ENCODE measurements around the gene ASB12. TPM values are rescaled to one million over a fixed set of nuclear protein-coding genes. Genes with fewer than 3 reads are reported as not detected.

ASB12 gene
- total RNA-seq, 4 donors from 2014 or later, result 0.38 TPM; not detected in 3

DNA sequence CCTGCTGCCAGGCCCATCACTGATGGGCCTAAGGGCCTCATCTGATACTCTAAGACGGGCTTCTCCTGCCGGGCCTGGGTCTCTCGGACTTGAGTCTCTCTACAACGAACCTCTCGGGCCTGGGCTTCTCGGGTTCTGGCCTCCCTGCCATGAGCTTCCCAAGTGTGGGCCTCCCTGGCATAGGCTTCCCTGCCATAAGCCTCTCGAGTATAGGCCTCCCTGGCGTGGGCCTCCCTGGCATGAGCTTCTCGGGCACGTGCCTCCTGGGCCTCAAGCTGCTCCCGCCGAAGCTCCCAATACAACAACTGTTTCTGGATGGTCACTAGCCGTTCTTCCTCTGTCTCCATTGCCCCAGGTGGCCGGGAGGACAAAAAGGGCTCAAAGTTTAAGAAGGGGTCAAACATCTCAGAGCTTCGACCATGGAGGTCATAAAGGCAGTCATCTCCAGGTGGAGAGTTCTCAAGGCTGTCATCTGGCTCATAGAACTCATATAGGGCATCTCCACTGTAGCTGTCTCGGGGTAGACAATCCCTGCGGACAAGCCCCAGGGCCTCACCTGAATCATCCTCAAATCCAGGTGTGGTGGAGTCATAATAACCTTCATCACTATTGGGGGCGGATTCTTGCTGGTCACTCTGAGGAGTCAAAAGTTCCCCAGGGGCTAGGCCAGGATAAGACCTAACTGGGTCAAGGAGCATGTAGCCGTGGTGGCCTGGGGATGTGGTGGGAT is 39.0 kb downstream of the ASB12 start:
- peaks cover 16% of the 10 kb centered on the region for H3K36me3 ChIP-seq
- H3K4me3 ChIP-seq, result no peak overlapping the region
- DNase-seq (ENCODE audit: low spot score in 2 of 2), result no peak
- TF ChIP-seq POLR2A (IDR thresholded peaks at IDR 0.05) (no peak), EP300 (IDR thresholded peaks at IDR 0.05) (no peak)
- TF ChIP-seq, protein P1, sequence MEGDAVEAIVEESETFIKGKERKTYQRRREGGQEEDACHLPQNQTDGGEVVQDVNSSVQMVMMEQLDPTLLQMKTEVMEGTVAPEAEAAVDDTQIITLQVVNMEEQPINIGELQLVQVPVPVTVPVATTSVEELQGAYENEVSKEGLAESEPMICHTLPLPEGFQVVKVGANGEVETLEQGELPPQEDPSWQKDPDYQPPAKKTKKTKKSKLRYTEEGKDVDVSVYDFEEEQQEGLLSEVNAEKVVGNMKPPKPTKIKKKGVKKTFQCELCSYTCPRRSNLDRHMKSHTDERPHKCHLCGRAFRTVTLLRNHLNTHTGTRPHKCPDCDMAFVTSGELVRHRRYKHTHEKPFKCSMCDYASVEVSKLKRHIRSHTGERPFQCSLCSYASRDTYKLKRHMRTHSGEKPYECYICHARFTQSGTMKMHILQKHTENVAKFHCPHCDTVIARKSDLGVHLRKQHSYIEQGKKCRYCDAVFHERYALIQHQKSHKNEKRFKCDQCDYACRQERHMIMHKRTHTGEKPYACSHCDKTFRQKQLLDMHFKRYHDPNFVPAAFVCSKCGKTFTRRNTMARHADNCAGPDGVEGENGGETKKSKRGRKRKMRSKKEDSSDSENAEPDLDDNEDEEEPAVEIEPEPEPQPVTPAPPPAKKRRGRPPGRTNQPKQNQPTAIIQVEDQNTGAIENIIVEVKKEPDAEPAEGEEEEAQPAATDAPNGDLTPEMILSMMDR (IDR thresholded peaks at IDR 0.05), result no peak
- H3K27me3 ChIP-seq, result no peaks in the 10 kb centered on the region
- H3K27ac ChIP-seq, result no peak overlapping the region
- no peaks in the 10 kb centered on the region for H3K4me1 ChIP-seq
- no peaks in the 10 kb centered on the region for H3K9me3 ChIP-seq
- 92% methylated on average over 18 of the region's 19 CpGs for WGBS

DNA sequence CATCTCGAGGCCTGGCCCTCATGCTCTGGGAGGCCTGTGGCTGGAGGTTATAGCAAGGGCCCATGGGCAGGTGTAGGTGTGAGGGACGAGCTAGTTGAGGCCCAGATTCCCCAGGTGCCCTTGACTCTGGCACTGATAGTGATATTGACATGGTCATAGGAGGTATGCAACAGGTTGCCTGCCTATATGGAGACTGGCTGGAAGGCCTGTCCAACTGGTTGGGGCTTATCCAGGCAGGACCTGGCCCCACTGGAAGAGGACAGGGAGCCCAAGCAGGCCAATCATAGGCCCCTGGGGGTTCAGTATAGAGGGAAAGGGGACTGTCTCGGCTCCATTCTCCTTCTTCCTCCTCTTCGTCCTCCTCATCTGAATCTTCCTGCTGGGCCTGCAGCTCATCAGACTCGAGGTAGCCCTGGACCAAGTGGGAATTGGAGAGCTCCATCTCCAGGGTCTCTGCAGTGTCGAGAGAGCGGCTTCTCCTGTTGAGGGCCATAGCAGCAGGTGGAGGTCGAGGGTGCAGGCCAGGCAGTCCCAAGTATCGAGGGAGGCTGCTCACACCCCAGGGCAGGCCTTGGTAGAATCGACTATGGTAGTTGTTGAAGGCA is 40.2 kb downstream of the ASB12 start:
- Histone ChIP-seq H3K27me3 (no peaks in the 10 kb centered on the region), H3K9me3 (no peaks in the 10 kb centered on the region), H3K27ac (no peak overlapping the region), H3K36me3 (peaks cover 16% of the 10 kb centered on the region), H3K4me1 (no peaks in the 10 kb centered on the region), H3K4me3 (no peak overlapping the region)
- TF ChIP-seq, protein P1 (IDR thresholded peaks at IDR 0.05), result no peak
- no peak for TF ChIP-seq POLR2A (IDR thresholded peaks at IDR 0.05)
- TF ChIP-seq EP300 (IDR thresholded peaks at IDR 0.05), result no peak
- no peak for TF ChIP-seq POLR2AphosphoS5 (IDR thresholded peaks at IDR 0.05)
- DNase-seq (ENCODE audit: low spot score in 2 of 2), result no peak
- WGBS, result 72% methylated on average over 8 of the region's 10 CpGs

DNA sequence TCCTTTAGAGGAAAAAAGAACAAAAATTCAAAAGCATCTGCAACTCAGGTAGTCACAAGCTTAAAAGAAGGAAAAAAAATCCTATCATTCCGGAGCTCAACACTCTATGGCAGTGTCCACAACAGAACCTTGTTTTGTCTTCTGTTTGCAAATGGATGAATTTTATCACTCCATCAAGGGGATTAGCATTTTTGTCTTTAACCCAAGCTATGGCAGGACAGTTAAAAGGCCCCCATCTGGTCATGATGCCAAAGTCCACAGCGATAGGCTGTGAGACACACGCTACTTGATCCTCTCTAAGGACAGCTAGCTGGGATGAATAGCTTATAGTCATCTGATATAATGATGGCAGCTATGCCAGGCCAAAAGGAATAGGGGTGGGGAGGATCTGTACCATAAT is 41.5 kb downstream of the ASB12 start:
- Histone ChIP-seq H3K36me3 (peaks cover 16% of the 10 kb centered on the region), H3K27ac (no peak overlapping the region)
- 90% methylated on average over 3 of the region's 3 CpGs for WGBS

DNA sequence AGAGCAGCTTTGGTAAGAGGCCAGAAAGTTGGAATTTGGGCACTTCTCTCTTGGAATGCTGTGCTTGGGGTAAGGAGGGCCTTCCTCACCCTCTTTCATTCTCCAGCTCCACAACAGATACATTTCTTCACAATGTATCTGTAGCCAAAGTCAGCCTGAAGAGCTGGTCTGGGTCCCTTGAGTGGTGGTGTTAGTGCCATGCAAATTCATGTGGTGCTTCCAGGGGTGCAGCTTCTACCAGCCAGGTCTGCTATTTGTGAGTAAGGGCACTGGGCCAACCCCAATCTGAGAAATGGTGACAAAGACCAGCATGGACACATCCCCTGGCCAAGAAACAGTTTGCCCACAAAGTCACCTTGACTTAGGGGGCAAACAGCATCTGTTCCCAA is 42.7 kb downstream of the ASB12 start:
- H3K27me3 ChIP-seq, result no peaks in the 10 kb centered on the region
- TF ChIP-seq POLR2A (IDR thresholded peaks at IDR 0.05) (no peak), EP300 (IDR thresholded peaks at IDR 0.05) (no peak), POLR2AphosphoS5 (IDR thresholded peaks at IDR 0.05) (no peak)
- TF ChIP-seq, protein P1 (IDR thresholded peaks at IDR 0.05), result no peak
- H3K27ac ChIP-seq, result no peak overlapping the region
- H3K9me3 ChIP-seq, result no peaks in the 10 kb centered on the region
- no peak for DNase-seq (ENCODE audit: low spot score in 2 of 2)
- no peaks in the 10 kb centered on the region for H3K4me1 ChIP-seq
- H3K36me3 ChIP-seq, result peaks cover 14% of the 10 kb centered on the region
- H3K4me3 ChIP-seq, result no peak overlapping the region

More for the DNA sequence above, 41.5 kb downstream of the ASB12 start:
- Histone ChIP-seq H3K4me1 (no peaks in the 10 kb centered on the region), H3K4me3 (no peak overlapping the region), H3K27me3 (no peaks in the 10 kb centered on the region), H3K9me3 (no peaks in the 10 kb centered on the region)
- no peak for TF ChIP-seq EP300 (IDR thresholded peaks at IDR 0.05)
- no peak for TF ChIP-seq POLR2A (IDR thresholded peaks at IDR 0.05)
- TF ChIP-seq, protein P1 (IDR thresholded peaks at IDR 0.05), result no peak
- TF ChIP-seq POLR2AphosphoS5 (IDR thresholded peaks at IDR 0.05), result no peak
- DNase-seq (ENCODE audit: low spot score in 2 of 2), result no peak

DNA sequence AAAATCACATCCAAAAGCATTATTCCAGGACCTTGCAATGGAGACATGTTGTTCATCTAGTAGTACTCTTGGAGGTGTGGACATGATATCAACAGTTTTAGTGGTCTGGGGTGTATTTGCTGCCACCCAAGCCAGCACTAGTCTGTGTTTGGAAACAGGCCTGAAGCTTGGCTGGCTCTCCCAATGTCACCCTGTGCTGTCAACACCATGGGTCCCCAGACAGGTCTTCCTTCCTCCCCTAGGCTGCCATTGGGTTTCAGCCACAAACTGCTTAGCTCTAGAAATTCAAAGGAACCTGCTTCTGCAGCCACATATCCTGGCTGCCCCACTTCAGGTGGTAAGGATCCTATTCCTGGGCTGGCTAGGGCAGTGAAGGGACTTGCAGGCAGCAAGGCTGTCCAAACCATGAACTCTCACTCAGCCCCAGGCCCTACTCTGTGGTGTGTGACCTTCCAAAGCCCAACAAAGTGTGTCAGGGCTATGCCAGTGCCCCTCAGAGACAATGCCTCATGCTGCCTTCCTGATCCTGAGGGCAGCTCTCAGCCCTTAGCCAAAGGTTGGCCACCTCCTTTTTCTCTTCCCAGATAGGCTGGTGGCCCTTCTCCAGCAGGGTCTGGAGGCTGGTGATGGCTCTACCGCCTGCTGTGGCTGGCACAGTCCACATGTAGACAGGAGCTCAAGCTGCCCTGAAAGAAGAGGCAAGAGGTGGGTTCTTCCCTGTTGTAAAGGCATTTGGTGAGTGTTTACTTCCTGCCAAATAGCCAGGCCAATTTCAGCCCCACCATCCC is 43.2 kb downstream of the ASB12 start:
- TF ChIP-seq POLR2A (IDR thresholded peaks at IDR 0.05) (no peak), EP300 (IDR thresholded peaks at IDR 0.05) (no peak), POLR2AphosphoS5 (IDR thresholded peaks at IDR 0.05) (no peak)
- TF ChIP-seq, protein P1 (IDR thresholded peaks at IDR 0.05), result no peak
- no peak for DNase-seq (ENCODE audit: low spot score in 2 of 2)
- no peak overlapping the region for H3K4me3 ChIP-seq

More for the DNA sequence above, 43.2 kb downstream of the ASB12 start:
- Histone ChIP-seq H3K4me1 (no peaks in the 10 kb centered on the region), H3K9me3 (no peaks in the 10 kb centered on the region), H3K27ac (no peak overlapping the region), H3K36me3 (peaks cover 11% of the 10 kb centered on the region), H3K27me3 (no peaks in the 10 kb centered on the region)
- WGBS, result no CpG with 5 or more reads among the region's 1 CpG

Measured in suprapubic skin (tissue), 4 donors.